Stimulated activated naive CD8-positive, alpha-beta T cell treated with anti-CD3 and anti-CD28 coated beads, Interleukin-15, amount 100 ng/mL, for 72 hours (primary cell): ENCODE data around the gene PLEKHG5.
A peak's percentile ranks its signal among the peaks of the same experiment; 100 is the strongest.

Source experiments
- ATAC-seq: fragments of 150-1000 bp; cut with Tn5 transposase; 2 replicates; pipeline ENCODE4 v1.10.0; 2021; ENCODE audit warnings: mild to moderate bottlenecking, moderate library complexity
- DNase-seq, 2 donors: peaks; one replicate each; pipeline ENCODE4 v3.0.0; 2021 to 2022
- H3K27ac Mint-ChIP-seq, 2 donors: one replicate each; pipeline ENCODE4 v1.8.0; 2022; ENCODE audit warnings: mild to moderate bottlenecking in 2 of 2, mixed read lengths in 2 of 2, moderate library complexity in 2 of 2
- H3K27me3 Mint-ChIP-seq: one replicate; pipeline ENCODE4 v1.8.0; 2022; ENCODE audit warnings: mixed read lengths
- H3K4me1 Mint-ChIP-seq: one replicate; pipeline ENCODE4 v1.8.0; 2022; ENCODE audit warnings: mild to moderate bottlenecking, mixed read lengths
- H3K4me3 Mint-ChIP-seq, 2 donors: one replicate each; pipeline ENCODE4 v1.8.0; 2022; ENCODE audit warnings: mild to moderate bottlenecking in 2 of 2, mixed read lengths in 2 of 2, moderate library complexity in 1 of 2
- H3K9me3 Mint-ChIP-seq, 2 donors: one replicate each; pipeline ENCODE4 v1.8.0; 2022; ENCODE audit warnings: mixed read lengths in 2 of 2

The PLEKHG5 gene

DNA sequence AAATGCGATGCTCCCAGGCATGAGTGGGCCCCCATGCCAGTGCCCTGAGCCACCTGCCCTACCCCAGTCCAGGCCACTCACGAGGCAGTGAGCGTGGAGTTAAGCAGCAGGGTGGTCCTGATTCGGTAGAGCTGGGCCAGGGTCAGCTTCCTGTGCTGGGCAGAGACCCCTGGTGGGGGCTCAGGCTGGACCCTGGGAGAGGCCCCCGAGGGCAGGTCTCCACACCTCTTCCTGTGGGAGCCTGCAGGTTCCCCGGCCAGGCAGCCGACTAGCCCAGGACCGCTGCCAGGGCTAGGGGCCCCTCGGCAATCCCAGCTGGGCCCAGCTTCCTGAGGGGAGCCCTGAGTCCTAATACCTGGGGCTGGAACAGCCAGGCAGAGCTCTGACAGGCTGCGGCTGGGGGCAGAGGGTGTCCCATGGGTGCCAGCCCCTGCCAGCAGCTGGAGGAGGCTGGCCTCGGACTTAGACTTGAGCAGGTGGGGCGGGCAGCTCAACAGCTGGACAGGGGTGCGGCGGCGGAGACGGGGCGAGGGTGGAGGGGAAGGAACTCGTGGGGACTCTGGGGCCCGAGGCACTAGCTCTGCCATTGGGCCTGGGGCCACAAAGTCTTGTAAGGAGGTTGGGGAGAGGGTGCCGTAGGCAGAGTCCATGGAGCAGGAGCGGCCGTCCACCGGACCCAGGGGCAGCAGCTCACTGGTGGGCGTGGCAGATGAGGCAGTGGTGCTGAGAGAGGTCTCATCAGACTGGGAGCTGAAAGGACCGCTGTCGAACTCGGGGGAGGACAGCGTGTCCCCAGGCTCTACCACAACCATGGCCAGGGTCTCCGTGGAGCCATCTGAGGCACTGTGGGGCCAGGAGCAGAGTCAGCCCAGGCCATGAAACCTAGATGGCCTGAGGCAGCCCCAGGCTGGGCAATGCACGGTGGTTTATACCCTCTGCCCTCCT lies 23.5 kb downstream of the PLEKHG5 start:
- H3K4me3 Mint-ChIP-seq: no peak overlapping the region
- DNase-seq: no peak
- peak overlapping the region in 1 of 2 donors; percentile 89 for H3K27ac Mint-ChIP-seq

GRCh38 chr1:6467224-6467623 lies 24.2 kb downstream of the PLEKHG5 start:
- Mint-ChIP-seq H3K27ac (peak overlapping the region in 1 of 2 donors; percentile 89), H3K9me3 (no peaks in the 10 kb centered on the region), H3K4me1 (peaks cover 52% of the 10 kb centered on the region), H3K4me3 (no peak overlapping the region), H3K27me3 (no peaks in the 10 kb centered on the region)
- ATAC-seq: no peak
- no peak for DNase-seq

More for the DNA sequence above, 23.5 kb downstream of the PLEKHG5 start:
- Mint-ChIP-seq H3K4me1 (peaks cover 47% of the 10 kb centered on the region), H3K27me3 (no peaks in the 10 kb centered on the region), H3K9me3 (no peaks in the 10 kb centered on the region)
- ATAC-seq: no peak

- DNase-seq (no peak), ATAC-seq (no peak)
- no peaks in the 10 kb centered on the region for H3K9me3 Mint-ChIP-seq
- H3K27me3 Mint-ChIP-seq: no peaks in the 10 kb centered on the region
- H3K27ac Mint-ChIP-seq: peak overlapping the region in 1 of 2 donors; percentile 89
- peak overlapping the region; percentile 88 for H3K4me3 Mint-ChIP-seq
- H3K4me1 Mint-ChIP-seq: peaks cover 52% of the 10 kb centered on the region
These were observed 24.7 kb downstream of the PLEKHG5 start for GRCh38 chr1:6466751-6467150.

- no peaks in the 10 kb centered on the region for H3K27me3 Mint-ChIP-seq
- no peaks in the 10 kb centered on the region for H3K9me3 Mint-ChIP-seq
- H3K27ac Mint-ChIP-seq: peak within 1 kb of the TSS; percentile 85 to 97
- peak within 1 kb of the TSS; percentile 88 for H3K4me3 Mint-ChIP-seq
- H3K4me1 Mint-ChIP-seq: peaks cover 58% of the 10 kb centered on the region
- peak; percentile 76 for ATAC-seq
- DNase-seq: peak; percentile 64 to 65
These were observed 25.4 kb downstream of the PLEKHG5 start, which contains the start of gene TNFRSF25 for GRCh38 chr1:6466023-6466422. Gene TNFRSF25, minus strand, starts transcription at chr1:6466173. Its CDS starts 66 bp downstream, at chr1:6466107.

GRCh38 chr1:6465461-6466005 lies 25.9 kb downstream of the PLEKHG5 start:
- no peaks in the 10 kb centered on the region for H3K27me3 Mint-ChIP-seq
- H3K4me3 Mint-ChIP-seq: peak overlapping the region; percentile 88
- DNase-seq: peak in 1 of 2 donors; percentile 60
- H3K9me3 Mint-ChIP-seq: no peaks in the 10 kb centered on the region
- H3K27ac Mint-ChIP-seq: peak overlapping the region; percentile 85 to 97
- H3K4me1 Mint-ChIP-seq: peaks cover 63% of the 10 kb centered on the region
- ATAC-seq: peak; percentile 55

DNA sequence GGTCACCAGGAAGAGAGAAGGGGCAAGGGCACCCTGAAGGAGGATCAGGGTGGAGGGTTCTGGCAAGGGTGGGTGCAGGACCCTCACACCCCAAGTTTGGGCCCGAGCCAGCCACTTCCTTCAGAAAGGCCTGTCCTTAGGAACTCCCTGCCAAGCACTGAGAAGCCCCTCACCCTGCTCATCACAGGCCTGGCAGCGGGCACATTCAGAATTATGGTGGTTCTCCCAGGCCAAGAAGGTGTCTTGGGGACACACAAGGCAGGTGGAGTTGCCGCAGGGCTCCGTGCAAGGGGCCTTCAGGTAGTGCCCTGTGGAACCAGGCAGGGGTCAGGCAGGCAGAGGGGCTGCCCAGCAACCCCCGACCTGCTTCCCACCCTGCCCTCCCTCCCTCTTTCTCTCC lies 26.6 kb downstream of the PLEKHG5 start:
- ATAC-seq (no peak), DNase-seq (no peak)
- H3K4me3 Mint-ChIP-seq: peak overlapping the region; percentile 88
- H3K4me1 Mint-ChIP-seq: peaks cover 69% of the 10 kb centered on the region
- no peaks in the 10 kb centered on the region for H3K9me3 Mint-ChIP-seq
- H3K27me3 Mint-ChIP-seq: no peaks in the 10 kb centered on the region
- H3K27ac Mint-ChIP-seq: peak overlapping the region; percentile 3 to 91

- Mint-ChIP-seq H3K4me1 (peaks cover 73% of the 10 kb centered on the region), H3K4me3 (peak overlapping the region; percentile 88), H3K27ac (peak overlapping the region; percentile 3 to 91), H3K27me3 (no peaks in the 10 kb centered on the region), H3K9me3 (no peaks in the 10 kb centered on the region)
- DNase-seq (peak in 1 of 2 donors; percentile 49), ATAC-seq (no peak)
These were observed 27.0 kb downstream of the PLEKHG5 start for GRCh38 chr1:6464514-6464836.

DNA sequence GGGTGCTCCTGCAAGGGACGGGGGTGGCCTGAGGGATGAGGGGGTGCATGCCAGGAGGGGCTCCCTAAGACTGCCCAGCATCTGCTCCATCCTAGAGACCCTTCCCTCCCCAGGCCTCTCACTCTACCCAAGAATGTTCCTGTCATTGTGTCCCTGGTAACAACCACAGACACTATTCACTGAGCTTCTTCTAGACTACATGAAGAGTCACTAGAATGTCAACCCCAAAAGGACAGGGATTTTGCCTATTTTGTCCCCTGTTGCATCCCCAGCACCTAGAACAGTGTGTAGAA lies 28.4 kb downstream of the PLEKHG5 start:
- DNase-seq: no peak
- H3K4me3 Mint-ChIP-seq: peak overlapping the region; percentile 41 to 59
- H3K9me3 Mint-ChIP-seq: no peaks in the 10 kb centered on the region
- no peaks in the 10 kb centered on the region for H3K27me3 Mint-ChIP-seq
- peak overlapping the region; percentile 17 to 60 for H3K27ac Mint-ChIP-seq
- no peak for ATAC-seq
- peaks cover 77% of the 10 kb centered on the region for H3K4me1 Mint-ChIP-seq

- ATAC-seq (no peak), DNase-seq (no peak)
- H3K27ac Mint-ChIP-seq: peak overlapping the region; percentile 53 to 60
- no peaks in the 10 kb centered on the region for H3K9me3 Mint-ChIP-seq
- peak overlapping the region; percentile 60 to 64 for H3K4me3 Mint-ChIP-seq
- peaks cover 2% of the 10 kb centered on the region for H3K27me3 Mint-ChIP-seq
- H3K4me1 Mint-ChIP-seq: peaks cover 74% of the 10 kb centered on the region
These were observed 28.9 kb downstream of the PLEKHG5 start for GRCh38 chr1:6462412-6463119.

DNA sequence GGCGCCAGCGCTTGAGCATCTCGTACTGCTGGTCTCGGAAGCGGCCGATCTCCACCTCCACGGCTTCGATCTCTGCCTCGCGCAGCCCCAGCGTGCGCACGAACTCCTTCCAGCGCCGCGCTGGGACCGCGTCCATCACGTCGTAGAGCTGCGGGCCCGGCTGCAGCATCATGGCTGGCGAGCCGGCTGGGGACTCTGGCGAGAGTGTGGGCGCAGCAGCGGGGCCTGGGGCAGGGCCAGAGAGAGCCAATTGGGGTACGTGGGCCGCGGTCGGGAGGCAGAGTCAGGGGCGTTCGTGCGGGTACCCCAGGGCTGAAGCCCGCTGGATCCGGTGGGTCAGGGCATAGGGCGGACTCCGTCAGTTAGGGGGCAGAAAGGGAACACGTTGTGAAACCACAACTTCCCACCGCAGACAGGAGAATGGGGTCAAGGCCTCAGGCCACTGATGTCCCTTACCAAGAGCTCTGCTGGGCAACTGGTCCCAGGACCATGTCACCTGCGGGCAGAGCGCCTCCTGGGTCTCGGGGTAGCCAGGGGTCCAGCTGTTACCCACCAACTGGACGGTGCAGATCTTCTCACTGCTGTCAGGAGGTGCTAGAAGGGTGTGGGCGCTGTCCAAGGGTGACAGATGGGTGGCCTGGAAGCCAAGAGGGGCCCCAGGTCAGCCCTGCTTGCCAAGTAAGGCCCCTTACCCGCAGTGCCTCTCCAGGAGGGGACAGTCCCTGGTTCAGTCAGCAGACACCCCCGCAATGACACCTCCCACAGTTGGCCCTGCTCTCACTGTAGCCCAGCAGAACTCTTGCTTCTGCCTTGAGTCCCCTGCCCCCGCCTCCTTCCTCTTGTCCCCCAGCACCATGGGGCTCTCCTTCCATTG lies 29.7 kb downstream of the PLEKHG5 start:
- H3K27ac Mint-ChIP-seq: peak overlapping the region; percentile 53 to 93
- peak overlapping the region; percentile 72 to 75 for H3K4me3 Mint-ChIP-seq
- ATAC-seq: no peak

DNA sequence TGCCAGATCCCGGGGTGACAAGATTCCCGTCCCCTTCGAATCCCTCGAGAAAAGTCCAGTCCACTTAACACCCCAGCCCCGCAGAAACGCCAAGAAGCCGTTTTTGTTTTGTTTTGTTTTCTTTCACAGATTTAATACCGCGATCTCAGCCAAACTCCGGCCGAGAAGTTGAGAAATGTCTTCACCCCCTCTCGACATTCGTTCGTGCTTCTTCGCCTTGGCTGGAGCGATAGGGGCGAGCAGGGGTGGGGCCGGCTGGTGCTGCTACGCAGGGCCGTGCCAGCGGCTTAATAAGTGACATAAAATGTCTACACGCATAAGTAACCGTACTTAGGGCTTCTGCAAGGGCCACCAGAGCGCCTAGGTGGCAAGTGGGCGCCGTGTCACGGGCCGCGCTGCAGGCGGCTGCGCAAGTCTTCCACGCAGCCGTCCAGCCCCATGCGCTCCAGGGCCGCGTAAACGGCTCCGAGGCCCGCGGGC lies 30.4 kb downstream of the PLEKHG5 start:
- DNase-seq (no peak), ATAC-seq (no peak)
- H3K9me3 Mint-ChIP-seq: no peaks in the 10 kb centered on the region
- H3K27me3 Mint-ChIP-seq: peaks cover 16% of the 10 kb centered on the region
- H3K27ac Mint-ChIP-seq: peak overlapping the region; percentile 86 to 93
- H3K4me1 Mint-ChIP-seq: peaks cover 72% of the 10 kb centered on the region
- peak overlapping the region; percentile 72 to 75 for H3K4me3 Mint-ChIP-seq

More for the DNA sequence above, 29.7 kb downstream of the PLEKHG5 start:
- peaks cover 9% of the 10 kb centered on the region for H3K27me3 Mint-ChIP-seq
- DNase-seq: no peak
- no peaks in the 10 kb centered on the region for H3K9me3 Mint-ChIP-seq
- H3K4me1 Mint-ChIP-seq: peaks cover 71% of the 10 kb centered on the region

GRCh38 chr1:6460301-6461050 lies 31.0 kb downstream of the PLEKHG5 start:
- Mint-ChIP-seq H3K27me3 (peaks cover 22% of the 10 kb centered on the region), H3K4me1 (peaks cover 74% of the 10 kb centered on the region), H3K9me3 (no peaks in the 10 kb centered on the region), H3K27ac (peak overlapping the region; percentile 86 to 93), H3K4me3 (peak overlapping the region; percentile 72 to 75)
- ATAC-seq (peak; percentile 86), DNase-seq (peak; percentile 71 to 89)

- H3K27ac Mint-ChIP-seq: peak overlapping the region; percentile 91 to 93
- H3K4me3 Mint-ChIP-seq: peak overlapping the region; percentile 72 to 75
- ATAC-seq: peak; percentile 47
- H3K27me3 Mint-ChIP-seq: peaks cover 25% of the 10 kb centered on the region
- H3K9me3 Mint-ChIP-seq: no peaks in the 10 kb centered on the region
- H3K4me1 Mint-ChIP-seq: peaks cover 71% of the 10 kb centered on the region
- peak in 1 of 2 donors; percentile 63 for DNase-seq
These were observed 31.6 kb downstream of the PLEKHG5 start for GRCh38 chr1:6459850-6460265.

DNA sequence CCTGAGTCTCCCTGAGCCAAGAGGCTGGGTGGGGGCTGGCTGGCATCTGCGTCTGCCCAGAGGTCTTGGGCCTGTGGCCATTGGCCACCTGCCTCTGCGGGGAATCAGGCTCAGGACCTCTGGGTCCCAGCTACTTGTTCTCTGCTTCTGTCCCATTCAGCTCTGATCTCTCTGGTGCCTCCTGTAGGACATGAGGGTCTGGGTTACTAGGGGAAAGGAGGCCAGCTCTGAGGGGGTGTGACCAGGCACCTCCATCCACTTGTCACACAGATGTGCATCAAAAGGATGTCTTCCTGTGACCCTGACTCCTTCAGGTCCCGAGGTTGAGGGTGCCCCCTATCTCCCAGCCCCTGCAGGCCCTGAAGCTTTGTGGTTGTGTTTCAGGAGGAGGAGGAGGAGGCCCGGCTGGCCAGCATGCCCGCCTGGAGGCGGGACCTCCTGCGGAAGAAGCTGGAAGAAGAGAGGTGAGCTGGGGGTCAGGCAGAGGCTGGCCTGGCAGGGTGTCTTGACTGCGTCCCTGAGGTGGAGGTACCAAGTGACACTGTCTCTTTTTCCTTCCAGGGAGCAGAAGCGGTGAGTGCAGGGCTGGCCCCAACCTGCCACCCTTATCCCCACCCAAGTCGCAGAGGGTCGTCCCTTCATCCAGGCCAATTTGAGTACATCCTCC lies 34.5 kb downstream of the PLEKHG5 start:
- ATAC-seq (no peak), DNase-seq (no peak)
- Mint-ChIP-seq H3K27ac (peak overlapping the region in 1 of 2 donors; percentile 7), H3K9me3 (no peaks in the 10 kb centered on the region), H3K4me1 (peaks cover 58% of the 10 kb centered on the region), H3K4me3 (no peak overlapping the region), H3K27me3 (peaks cover 52% of the 10 kb centered on the region)
